HG02588 (cell line): ENCODE data around the gene SCGB1D2.

Experiments
- ATAC-seq: cut with Tn5 transposase; IDR thresholded peaks from one replicate; pipeline ENCODE4 v1.9.1; 2021; ENCODE audit warnings: mild to moderate bottlenecking, moderate library complexity; ENCODE audit not compliant: unreplicated experiment

SCGB1D2 gene

GRCh38 chr11:62256281-62256680 lies 14.2 kb downstream of the SCGB1D2 start:
- ATAC-seq = no peak

- no peak for ATAC-seq
Measured at GRCh38 chr11:62260261-62260953, 18.4 kb downstream of the SCGB1D2 start.

DNA sequence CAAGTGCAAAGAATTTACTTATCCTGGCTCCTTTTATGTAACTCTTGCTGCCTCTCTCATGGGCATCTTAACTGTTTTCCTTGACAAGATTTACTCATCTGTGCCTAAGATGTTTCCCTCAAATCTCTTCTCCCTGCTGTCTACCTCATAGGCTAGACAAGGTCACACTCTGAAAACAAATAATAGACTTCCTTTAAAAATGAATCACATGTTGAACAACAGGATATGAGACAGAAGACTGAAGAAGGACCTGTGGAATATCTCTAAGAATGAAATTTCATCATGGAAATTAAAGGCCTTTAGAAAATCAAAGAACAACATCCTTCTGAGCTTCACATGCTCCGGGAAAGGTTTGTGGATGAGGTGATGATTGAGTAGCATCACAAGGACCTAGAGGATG lies 22.0 kb downstream of the SCGB1D2 start:
- no peak for ATAC-seq

DNA sequence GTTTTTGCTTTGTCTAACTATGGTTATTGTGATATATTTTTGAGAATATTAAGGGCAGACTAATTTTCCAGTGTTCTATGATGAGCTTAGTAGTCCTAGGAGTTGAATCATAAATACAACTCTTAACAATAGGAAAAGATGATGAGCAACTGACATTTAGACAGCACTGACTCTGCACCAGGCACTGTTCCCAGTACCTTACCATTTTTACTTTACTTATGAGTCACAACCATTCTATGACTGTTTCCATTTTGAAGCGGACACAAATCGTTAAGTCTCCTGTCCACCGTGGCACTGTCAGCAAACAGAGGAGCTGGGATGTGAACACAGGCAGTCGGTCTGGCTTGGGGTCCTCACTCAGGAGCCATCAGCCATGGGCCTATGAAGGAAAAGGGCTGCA lies 24.5 kb downstream of the SCGB1D2 start:
- ATAC-seq = no peak

GRCh38 chr11:62267050-62267449 lies 25.0 kb downstream of the SCGB1D2 start:
- no peak for ATAC-seq

- ATAC-seq = no peak
Measured at GRCh38 chr11:62267576-62267975, 25.5 kb downstream of the SCGB1D2 start.

DNA sequence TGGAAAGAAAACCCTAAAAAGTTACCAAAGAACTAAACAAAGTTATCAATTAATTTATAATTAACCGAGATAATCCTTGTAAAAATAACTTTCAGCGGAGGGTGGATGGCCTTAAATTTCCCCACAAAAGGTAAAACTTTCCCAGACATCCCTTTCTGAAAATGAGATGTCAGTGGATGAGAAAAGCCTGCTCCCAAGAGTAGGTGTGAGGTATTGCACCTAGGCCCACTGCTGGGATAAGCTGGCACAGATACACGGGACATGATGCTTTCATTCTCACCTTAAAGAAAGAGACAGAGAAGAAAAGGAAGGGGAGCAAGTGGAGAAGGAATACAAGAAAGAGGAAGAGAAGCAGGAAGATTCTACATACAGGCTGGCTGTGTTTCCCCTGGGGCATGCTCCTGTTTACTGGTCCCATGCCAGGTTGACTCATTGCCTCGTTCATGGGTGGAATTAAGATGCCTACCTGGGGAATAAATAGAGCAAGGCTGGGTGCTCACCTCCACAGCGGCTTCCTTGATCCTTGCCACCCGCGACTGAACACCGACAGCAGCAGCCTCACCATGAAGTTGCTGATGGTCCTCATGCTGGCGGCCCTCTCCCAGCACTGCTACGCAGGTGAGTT lies 27.7 kb downstream of the SCGB1D2 start, which contains the start of gene SCGB2A2:
Gene SCGB2A2 (plus strand): TSS at position 505 of the 625 bp plus-strand sequence. CDS start 59 bp downstream, at position 564.
- no peak for ATAC-seq

GRCh38 chr11:62273284-62273683 lies 31.2 kb downstream of the SCGB1D2 start:
- no peak for ATAC-seq

- ATAC-seq = no peak
Measured at GRCh38 chr11:62273789-62274275, 31.8 kb downstream of the SCGB1D2 start.

DNA sequence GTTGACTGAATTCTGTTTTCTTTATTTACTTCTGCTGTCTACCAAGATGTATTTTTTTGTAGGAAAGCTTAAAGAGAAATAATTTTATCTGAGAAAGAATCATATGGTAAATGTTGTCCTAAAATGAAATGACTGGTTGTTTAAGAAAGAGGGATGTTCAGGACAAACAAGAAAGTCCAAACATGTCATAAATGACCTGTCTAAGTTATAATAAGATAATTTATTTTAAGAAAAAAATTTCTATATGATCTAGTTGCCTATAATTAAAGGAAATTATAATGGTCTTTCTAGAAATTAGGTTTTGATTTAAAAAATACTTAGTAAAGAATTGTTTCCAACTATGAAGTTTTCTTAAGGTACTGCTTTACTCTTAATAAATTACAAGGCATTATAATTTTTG lies 38.4 kb downstream of the SCGB1D2 start:
- ATAC-seq = no peak
